ENCODE measurements around the gene IGFL1.
"Not testable (repeated sequence)": the region's sequence is repeated elsewhere in the genome, so short reads cannot be mapped to it uniquely, and the experiment has no call there.

Gene IGFL1

DNA sequence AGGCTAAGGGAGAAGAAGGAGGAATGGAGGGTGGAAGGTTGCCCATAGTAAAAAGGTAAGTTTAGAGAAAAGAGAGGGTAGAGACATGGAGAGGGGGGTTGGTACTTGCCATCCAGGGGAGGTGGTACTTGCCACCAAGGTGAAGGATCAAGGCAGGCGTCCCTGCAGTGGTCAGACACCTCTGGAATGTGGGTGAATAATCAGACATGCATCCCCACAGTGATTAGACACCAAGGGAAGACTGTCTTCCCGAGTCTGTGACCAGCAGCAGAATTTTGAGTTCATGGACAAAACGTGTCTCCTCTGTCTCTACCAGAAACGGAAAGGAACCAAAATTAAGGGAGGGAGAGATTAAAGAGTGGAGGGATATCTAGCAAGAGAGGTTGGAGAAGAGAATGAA lies 27.1 kb upstream of the IGFL1 start:
- no peak for DNase-seq (ENCODE audit: low spot score)

DNA sequence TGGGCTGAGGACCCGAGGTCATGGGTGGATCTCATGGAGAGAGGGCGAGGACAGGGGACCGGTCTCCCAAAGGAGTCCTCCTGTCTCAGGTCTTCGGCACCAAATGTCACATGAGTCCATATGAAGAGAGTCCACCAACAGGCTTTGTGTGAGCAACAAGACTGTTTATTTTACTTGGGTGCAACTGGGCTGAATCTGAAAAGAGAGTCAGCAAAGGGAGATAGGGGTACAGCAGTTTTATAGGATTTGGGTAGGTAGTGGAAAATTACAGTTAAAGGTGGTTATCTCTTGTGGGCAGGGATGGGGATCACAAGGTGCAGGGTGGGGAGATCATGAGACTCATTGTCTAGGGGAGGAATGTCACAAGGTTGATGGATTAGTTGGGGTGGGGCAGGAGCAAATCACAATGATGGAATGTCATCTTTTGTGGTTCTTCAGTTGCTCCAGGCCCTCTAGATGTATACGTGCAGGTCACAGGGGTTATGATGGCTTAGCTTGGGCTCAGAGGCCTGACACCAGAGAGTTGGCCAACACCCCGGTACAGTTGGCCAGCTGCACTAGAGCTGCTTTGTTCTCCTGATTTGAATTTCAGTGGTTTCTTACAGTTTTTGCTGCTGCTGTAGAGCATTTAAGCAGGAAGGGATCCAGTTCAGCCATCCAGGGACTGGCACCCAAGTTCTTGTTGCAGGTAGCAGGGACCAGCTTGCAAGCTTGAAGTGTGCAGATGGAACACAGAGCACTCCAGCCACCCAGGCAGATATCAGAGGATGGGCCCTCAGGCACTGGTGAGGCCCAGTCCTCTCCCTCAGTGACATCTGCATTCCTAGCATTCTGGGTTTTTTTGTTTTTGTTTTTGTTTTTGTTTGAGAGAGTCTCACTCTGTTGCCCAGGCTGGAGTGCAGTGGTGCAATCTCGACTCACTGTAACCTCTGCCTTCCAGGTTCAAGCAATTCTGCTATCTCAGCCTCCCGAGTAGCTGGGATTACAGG lies 26.4 kb upstream of the IGFL1 start:
- no peak for DNase-seq (ENCODE audit: low spot score)

DNA sequence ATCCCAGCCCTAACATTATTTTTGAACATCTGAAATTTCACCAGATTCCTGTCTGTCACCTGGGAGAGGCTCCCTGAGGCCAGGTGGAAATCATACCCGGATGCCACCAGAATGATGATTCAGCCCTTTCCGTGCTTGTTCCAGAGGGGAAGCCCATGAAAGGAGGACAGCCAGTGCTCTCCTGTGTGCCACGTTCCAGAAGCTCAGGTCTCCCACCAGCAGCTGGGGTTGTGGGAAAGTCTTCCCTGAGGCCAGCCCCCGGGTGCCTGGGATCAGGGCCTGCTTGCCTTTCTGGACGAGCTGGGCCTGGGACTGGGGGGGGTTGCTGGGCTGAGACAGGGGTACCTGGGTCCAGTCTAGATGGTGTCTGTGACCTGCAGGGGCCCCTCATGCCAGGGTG lies 25.5 kb upstream of the IGFL1 start:
- no peak for DNase-seq (ENCODE audit: low spot score)

DNA sequence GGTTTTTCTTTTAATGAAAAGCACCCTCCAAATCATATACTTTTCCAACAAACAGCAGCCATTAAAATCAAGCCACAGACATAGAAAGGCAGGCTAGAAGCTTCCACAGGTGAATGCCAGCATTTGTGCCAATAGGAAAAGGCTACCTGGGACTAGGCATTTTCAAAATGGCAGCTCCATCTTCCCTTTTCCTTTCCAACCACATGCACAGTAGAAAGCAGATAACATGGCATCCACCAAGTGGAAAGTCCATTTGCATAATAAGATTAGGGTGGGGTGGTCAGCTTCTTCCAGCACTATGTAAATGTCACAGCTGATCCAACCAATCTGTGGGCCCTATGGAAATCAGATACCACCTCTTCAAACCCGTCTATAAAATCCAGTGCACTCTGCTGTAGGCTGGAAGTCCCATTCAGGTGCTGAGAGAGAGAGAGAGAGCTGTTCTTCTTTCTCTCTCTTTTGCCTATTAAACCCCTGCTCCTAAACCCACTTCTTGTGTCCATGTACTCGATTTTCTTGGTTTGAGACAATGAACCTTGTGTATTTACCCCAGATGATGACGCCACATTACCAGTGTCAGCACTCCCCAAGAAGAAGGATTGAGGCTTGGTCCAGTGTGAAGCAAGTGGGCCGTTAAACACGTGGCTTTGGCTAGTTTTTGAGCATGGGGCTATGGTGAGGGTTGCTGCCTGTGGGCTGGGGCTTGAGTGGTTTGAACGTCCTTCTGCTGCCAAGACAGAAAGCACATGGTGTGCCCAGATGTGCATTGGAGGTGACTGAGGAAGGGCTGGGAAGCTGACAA lies 24.2 kb upstream of the IGFL1 start:
- DNase-seq (ENCODE audit: low spot score), result no peak

DNA sequence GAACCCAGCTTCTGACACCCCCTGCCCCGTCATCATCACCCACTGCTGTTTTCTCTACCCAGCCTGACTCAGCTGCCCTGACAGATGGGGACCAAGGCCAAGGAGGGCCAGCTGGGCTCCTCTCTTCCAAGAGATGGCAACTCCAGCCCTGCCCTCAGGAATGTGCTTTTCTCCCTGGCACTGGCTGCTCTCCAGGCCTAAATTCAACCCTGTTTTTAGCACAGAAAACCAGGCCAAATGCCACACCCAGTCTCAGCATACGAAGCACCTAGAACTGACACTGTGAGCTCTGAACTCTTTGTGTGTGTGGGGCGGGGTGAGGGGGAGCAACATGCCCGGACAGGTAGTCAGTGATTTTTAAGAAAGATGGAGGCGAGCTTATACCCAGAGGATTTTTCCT lies 23.4 kb upstream of the IGFL1 start:
- DNase-seq (ENCODE audit: low spot score), result no peak

DNA sequence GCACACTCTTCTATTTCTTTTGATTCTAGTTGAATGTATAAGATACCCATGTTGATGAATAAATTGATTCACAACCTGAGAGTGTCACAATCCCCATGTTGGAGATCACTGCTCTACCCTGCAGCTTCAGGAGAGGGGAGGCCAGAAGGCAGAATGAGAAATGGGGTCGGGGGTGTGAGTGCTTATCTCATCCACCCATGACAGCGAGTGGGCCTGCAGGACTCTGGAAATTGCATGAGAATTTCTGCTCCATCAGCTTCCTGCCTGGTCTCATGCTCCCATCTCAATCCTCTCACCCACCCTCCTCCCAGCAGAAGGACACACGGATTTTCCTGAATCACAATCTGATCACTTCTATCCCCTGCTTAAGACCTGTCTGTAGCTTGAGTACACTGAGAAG lies 22.9 kb upstream of the IGFL1 start:
- DNase-seq (ENCODE audit: low spot score), result no peak

DNA sequence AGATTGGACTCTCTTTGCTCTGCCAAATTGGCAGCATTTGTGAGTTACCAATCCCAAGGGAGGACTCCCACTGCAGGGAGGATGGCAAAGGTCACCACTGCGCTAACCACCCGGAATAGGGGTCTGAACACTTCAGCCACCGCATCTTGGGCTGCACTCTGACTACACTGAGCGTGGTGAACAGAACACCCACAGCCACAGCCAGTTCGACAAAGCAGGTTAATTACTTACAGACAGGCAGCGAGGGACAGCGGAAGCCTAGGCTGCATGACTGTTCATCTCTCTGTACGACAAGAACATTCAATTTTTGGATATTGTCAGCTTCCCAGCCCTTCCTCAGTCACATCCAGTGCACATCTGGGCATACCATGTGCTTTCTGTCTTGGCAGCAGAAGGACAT lies 21.7 kb upstream of the IGFL1 start:
- not testable (repeated sequence) for DNase-seq (ENCODE audit: low spot score)

DNA sequence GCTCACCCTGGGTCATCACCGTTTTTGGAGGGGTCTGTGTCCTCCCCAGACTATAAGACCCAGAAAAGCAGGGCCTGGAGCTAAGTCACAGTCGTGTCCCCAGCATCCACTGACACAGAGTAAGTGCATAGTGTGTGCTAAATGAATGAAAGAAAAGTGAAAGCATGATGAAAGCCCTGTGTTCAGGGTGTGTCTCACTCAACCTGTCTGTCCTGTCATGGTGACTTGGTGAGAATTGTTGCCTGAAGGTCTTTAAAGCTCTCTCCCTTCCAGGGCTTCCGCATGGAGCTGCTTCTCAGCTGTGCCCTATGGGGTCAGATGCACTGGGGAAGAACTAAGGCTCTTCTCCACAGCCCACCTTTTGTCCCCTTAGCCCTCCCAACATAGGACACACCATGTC lies 20.5 kb upstream of the IGFL1 start:
- DNase-seq (ENCODE audit: low spot score), result peak; percentile 74

DNA sequence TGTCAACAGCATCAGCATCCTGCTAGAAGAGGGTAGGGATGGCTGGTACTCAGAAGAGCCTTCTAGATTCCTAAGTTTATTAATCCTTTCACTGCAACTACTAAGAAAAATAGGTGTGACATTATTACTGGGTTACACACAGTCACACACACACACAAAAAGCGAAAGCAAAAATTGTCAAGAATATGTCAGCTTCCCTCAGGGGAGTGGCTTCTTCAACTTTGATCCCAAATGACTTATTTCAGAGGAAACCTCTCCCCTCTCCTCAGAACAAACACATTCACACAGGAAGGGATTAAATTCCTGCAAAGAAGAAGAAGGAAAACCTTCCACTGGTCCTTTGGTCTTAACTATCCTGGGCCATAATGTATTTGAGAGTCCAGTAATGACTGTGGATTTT lies 20.1 kb upstream of the IGFL1 start:
- DNase-seq (ENCODE audit: low spot score), result peak; percentile 50

DNA sequence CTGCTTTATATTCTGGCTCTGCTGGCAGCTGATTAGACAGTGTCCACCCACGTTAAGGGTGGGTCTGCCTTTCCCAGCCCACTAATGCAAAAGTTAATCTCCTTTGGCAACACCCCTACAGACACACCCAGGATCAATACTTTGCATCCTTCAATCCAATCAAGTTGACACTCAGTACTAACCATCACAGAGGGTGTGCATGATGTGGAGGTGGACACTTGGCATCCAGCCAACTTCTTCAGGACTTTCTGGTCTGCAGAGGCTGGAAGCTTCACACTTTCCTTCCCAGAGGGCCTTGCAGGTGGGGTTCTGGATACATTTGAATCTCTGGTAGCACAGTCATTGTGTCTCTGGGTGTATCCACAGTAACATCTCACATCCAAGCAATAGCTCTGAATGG lies 18.9 kb upstream of the IGFL1 start:
- DNase-seq (ENCODE audit: low spot score), result peak; percentile 66

DNA sequence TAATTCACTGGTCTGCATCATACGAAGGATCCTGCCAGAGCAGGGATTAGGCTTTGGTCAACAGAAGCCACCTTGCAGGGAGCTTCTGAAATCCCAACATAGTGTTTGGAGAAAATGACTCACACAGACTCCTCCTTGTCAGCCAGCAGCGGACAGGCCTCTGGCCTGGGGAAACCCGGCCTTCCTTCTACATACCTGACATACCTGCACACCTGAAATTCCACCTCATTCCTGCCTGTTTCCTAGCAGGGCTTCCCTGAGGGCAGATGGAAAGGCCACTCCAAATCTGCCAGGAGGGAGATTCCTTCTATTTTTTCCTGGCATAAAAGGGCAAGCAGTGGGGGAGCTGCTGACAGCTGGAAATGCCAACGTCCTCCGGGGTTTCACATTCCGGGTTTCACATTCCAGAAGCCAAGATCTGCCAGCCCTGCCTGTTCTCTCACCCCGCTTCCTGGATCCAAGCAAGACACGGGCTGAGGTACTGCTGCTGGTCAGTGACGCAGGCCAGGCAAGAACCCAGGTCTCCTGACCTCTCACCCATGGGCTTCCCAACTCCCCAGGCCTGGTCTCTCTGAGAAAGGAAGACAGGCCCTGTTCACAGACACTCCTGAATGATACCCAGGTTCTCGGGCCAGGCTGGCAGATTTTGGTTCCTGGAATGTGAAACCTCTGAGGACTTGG lies 18.2 kb upstream of the IGFL1 start:
- DNase-seq (ENCODE audit: low spot score), result no peak

DNA sequence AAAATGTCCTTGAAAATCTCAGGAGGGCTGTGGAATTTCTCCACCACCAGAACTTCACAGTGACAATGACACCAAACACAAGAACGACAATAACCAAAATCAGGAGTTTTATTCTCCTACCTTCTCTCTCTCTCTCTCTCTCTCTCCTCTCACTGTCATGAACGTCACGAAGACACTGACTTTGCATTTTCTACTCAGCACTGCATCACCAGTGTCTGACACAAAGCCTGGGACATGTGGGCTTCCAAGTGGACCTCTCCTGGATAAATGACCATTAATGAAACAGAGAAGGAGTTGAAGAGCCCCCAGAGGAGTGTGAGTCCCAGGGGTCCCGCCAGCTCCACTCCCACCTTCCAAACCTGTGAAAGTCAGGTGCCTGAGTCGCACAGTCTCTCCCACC lies 16.9 kb upstream of the IGFL1 start:
- not testable (repeated sequence) for DNase-seq (ENCODE audit: low spot score)

DNA sequence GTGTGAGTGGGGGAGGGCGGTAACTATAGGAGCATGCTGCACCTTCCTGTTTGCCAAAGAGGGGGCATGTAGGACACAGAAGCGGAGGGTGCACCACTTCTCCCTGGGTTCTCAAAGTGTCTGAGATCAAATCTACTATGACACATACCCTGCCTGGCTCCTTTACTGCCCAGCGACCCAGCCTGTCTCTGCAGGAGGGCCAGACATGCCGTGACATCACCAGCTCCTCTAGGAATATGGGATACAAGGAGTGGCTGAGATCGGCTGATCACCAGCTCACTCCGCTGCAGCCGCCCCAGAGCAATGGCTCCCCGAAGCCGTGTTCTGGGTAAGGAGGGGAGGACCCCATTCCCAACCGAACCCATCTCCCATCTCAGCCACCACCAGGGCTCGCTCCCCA lies 16.4 kb upstream of the IGFL1 start:
- DNase-seq (ENCODE audit: low spot score), result no peak

DNA sequence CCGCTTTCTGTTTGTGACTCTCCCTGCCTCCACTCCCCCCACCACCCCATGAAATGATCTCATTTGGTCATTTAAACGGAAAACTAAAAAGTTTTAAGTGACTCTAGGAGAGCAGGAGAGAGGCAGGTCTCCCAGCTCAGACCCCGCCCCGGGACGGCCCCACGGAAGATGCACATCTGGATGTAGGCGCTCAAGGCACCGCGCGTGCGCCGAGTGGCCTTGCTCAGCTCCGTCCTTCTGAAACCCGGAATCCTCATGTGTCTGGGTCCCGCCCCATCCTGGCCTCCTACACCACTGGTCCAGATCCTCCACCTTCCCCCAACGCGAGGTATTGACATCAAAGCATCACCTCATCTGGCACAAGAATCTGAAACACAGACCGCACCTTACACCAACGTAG lies 15.7 kb upstream of the IGFL1 start:
- DNase-seq (ENCODE audit: low spot score), result no peak

DNA sequence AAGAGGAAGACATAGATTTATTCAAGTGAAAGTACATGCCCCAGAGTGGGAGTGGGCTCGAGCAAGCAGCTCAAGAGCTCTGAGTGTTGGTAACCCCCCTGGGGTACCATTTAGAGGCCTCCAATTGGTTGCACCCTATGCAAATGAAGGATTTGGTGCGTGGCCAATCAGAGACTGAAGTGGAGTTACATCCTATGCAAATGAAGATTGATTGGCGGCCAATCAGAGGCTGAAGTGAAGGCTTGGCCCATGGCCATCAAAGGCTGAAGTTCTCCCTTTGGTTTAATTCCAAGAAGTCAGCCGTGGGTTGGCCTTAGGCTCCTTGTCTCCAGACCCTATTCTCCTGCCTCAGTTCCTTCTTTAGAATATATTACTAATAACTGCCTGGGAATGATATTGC lies 12.9 kb upstream of the IGFL1 start:
- DNase-seq (ENCODE audit: low spot score), result no peak

DNA sequence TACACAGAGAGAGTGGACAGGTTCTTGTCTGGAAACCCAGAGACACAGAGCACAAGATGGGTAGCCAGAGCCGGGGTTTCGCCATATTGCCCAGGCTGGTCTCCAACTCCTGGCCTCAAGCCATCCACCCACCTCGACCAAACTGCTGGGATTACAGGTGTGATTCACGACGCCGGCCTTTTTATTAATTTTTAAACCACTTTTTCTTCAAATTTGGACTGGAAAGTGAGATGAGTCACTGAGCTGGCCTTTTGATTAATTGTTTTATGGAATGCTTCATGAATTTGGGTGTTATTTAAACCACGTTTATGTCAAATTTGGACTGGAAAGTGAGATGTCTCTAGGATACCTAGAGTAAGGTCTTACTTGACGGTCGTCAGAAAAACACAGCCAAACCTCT lies 12.1 kb upstream of the IGFL1 start:
- no peak for DNase-seq (ENCODE audit: low spot score)

DNA sequence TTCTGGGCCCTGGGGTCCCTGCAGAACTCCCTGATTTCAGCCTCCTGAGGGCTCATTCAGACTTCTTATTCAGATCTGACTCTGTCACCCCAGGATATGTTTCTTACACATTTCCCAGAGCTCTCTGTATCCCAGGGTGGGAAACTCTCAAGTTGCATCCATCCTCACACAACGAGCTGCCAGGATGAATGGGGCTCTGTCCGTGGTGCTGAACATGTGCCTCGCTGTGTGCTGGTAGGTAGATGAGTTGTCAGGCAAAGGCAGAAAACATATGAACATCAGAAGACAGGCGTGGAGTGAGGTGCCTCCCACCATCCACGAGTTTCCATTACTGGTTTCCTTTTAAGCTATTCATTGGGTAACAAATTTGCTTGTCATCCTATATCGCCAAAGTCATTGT lies 11.4 kb upstream of the IGFL1 start:
- DNase-seq (ENCODE audit: low spot score), result peak; percentile 22

DNA sequence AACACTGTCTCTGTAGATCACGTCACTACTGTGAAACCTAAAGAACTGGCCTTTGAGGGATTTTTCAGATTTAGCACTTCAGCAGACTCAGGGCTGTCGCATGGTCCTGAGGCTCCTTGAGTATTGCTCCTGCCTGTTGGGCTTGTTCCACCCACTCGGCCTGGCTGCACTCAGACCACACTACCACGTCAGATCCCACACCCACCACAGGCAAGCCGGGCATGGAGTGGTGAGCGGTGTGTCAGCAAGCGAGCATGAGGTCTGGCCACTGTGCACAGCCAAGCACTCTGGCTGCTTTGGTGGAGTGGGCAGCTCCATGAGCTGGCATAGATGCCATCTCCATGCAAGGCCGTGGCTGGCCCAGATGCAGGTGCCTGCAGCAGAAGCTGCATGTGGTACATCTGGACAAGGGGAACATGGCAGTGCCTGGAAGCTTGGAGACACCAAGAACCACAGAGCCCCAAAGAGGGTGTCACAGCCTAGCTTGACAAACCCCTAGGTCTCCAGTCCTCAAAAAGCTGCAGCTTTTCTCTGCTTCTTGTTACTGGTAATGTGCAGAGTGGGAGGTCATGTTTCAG lies 9.4 kb upstream of the IGFL1 start:
- no peak for DNase-seq (ENCODE audit: low spot score)

DNA sequence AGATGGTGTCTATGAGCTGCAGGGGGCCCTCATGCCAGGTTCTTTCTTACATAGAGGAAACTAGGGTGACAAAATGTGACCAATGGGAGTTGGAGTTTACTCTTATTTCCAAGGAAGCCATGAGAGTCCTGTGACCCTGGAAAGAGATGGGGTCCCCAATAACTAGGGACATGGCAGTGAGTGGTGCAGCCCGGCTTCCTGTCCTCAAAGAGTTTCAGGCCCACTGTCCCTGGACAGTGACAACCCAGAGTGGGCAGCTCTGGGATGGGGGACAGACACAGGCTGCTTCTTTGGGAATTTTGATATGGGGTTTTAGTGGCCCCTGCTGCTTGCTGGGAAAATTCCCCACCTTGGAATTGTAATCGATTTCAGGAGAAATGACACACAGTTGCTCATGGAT lies 8.4 kb upstream of the IGFL1 start:
- DNase-seq (ENCODE audit: low spot score), result no peak

DNA sequence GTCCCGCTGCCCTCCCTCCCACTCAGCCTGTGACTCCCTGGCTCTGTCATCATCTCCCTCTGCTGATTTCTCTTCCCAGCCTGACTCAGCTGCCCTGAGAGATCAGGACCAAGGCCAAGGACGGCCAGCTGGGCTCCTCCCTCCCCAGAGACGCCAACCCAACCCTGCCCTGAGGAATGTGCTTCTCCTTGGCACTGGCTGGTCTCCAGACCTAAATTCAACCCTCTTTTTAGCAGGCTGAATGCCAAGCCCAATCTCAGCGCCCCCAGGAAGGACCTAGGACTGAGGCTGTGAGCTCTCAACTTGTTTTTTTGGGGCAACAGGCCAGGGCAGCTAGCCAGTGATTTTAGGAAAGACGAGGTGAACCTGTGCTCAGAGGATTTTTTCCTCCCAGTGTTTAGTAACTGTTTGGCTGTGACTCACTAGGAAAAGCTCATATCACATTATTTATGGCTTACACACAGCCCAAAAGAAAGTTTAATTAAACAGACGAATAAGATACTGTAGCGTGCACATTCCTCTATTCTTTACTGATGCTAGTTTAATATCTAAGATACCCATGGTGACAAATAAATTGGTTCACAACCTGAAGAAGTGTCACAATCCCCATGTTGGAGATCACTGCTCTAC lies 7.4 kb upstream of the IGFL1 start:
- no peak for DNase-seq (ENCODE audit: low spot score)

DNA sequence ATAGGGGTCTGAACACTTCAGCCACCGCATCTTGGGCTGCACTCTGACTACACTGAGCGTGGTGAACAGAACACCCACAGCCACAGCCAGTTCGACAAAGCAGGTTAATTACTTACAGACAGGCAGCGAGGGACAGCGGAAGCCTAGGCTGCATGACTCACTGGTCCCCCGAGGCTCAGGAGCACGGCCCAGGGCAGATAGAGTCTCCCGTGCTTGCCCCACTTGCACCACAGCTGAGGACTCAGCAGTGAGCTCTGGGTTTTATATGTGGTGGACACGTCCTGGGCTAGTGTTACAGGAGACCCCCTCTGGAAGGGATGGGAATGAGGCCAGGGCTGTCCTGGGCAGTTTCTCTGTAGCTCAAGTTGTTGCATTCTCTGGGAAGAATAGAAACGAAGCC lies 5.8 kb upstream of the IGFL1 start:
- not testable (repeated sequence) for DNase-seq (ENCODE audit: low spot score)

DNA sequence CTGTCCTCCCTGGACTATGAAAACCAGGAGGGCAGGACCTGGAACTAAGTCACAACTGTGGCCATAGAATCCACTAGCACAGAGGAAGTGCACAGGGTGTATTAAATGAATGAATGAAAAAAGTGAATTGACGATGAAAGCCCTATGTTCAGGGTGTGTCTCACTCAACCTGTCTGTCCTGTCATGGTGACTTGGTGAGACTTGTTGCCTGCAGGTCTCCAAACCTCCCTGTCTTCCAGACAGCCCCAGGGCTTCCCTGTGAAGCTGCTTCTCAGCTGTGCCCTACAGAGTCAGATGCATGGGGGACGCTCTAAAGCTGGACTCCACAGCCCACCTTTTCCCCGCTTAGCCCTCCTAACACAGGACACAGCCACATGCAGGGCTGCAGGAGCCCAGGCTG lies 4.8 kb upstream of the IGFL1 start:
- DNase-seq (ENCODE audit: low spot score), result no peak
